Measurements from ENCODE around the gene PNMA8C. TPM values are rescaled to one million over a fixed set of nuclear protein-coding genes. Genes with fewer than 3 reads are reported as not detected.

The PNMA8C gene
- total and polyA plus RNA-seq, 7 donors, result 0.01 TPM; not detected in 6

GRCh38 chr19:46383846-46384245, 44.9 kb downstream of the PNMA8C start:
- H3K4me3 ChIP-seq, result no peak overlapping the region
- ATAC-seq (peak in 1 of 4 donors; percentile 10), DNase-seq (no peak)
- no peak overlapping the region for H3K27ac ChIP-seq
- peaks cover 6 to 69% of the 10 kb centered on the region in 2 donors for H3K36me3 ChIP-seq (ENCODE audit: insufficient read depth in 1 of 2, low read depth in 1 of 2)
- 79 to 83% (median 82%) methylated on average over 7 of the region's 7 CpGs for WGBS, 3 donors
- H3K27me3 ChIP-seq (ENCODE audit: insufficient read depth in 3 of 3, low read length in 2 of 3), result no peaks in the 10 kb centered on the region
- H3K9me3 ChIP-seq, result no peaks in the 10 kb centered on the region
- intact Hi-C loops (cut with DNase I), result no loop called here
- peaks cover 13% of the 10 kb centered on the region for H3K4me1 ChIP-seq
- no peak for TF ChIP-seq CTCF (IDR thresholded peaks at IDR 0.05)

GRCh38 chr19:46383171-46383815, 45.4 kb downstream of the PNMA8C start:
- peaks cover 3 to 63% of the 10 kb centered on the region in 2 donors for H3K36me3 ChIP-seq (ENCODE audit: insufficient read depth in 1 of 2, low read depth in 1 of 2)
- ATAC-seq, result no peak
- intact Hi-C loops (cut with DNase I), result no loop called here
- no peaks in the 10 kb centered on the region for H3K9me3 ChIP-seq
- H3K4me1 ChIP-seq, result peaks cover 19% of the 10 kb centered on the region
- TF ChIP-seq CTCF (IDR thresholded peaks at IDR 0.05), result no peak
- WGBS, 3 donors, result 85 to 91% (median 89%) methylated on average over 22 to 23 of the region's 23 CpGs
- DNase-seq, result no peak
- H3K27ac ChIP-seq, result no peak overlapping the region
- no peaks in the 10 kb centered on the region for H3K27me3 ChIP-seq (ENCODE audit: insufficient read depth in 3 of 3, low read length in 2 of 3)
- no peak overlapping the region for H3K4me3 ChIP-seq

DNA sequence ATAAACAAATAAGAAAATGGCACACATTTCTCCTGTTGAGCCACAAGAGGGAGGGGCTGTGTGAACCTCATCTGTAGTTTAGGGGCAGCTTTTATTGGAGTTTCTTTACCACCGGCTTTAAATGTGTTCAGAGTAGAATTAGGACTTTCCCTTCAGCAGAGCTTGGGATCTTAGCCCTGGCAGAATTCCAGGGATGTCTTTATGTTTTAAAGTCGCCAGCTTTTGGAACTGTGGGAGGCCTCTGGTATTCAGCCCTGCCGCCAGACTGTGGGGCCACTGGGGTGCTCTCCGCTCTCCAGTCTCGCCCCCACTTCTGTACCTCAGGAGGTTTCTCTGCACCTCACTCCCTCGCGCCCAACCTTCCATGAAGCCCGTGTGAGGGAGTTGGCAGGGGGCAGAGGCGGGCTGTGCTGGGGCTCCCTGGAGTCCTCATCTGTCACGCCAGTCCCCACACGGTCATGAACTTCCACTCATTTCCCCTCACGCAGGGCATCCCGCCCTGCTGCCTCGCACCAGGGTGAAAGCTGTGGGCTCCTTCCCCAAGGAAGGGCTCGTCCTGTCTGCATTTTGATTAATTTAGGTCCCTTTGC, 46.9 kb downstream of the PNMA8C start:
- no peaks in the 10 kb centered on the region for H3K27me3 ChIP-seq (ENCODE audit: insufficient read depth in 3 of 3, low read length in 2 of 3)
- peaks cover 3 to 58% of the 10 kb centered on the region in 2 donors for H3K36me3 ChIP-seq (ENCODE audit: insufficient read depth in 1 of 2, low read depth in 1 of 2)
- H3K4me1 ChIP-seq, result peaks cover 29% of the 10 kb centered on the region
- H3K4me3 ChIP-seq, result no peak overlapping the region
- no peak for TF ChIP-seq CTCF (IDR thresholded peaks at IDR 0.05)
- no peak for DNase-seq
- H3K9me3 ChIP-seq, result no peaks in the 10 kb centered on the region
- no peak overlapping the region for H3K27ac ChIP-seq
- 86 to 90% (median 87%) methylated on average over 15 of the region's 15 CpGs for WGBS, 3 donors
- ATAC-seq, result no peak
- intact Hi-C loops (cut with DNase I), result no loop called here

DNA sequence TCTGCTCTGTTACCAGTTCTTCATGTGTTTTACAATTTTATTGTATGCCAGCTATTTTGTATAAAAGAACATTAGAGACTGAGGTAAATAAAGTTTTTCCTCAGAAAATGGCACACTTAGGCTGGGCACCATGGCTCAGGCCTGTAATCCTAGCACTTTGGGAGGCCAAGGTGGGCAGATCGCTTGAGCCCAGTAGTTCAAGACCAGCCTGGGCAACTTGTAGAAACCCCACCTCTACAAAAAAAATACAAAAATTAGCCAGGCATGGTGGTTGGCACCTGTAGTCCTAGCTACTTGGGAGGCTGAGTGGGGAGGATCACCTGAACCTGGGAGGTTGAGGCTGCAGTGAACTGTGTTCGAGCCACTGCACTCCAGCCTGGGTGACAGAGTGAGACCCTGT, 47.4 kb downstream of the PNMA8C start:
- Histone ChIP-seq H3K4me3 (no peak overlapping the region), H3K27me3 (ENCODE audit: insufficient read depth in 3 of 3, low read length in 2 of 3) (no peaks in the 10 kb centered on the region), H3K9me3 (no peaks in the 10 kb centered on the region), H3K27ac (no peak overlapping the region), H3K36me3 (ENCODE audit: insufficient read depth in 1 of 2, low read depth in 1 of 2) (peaks cover 3 to 59% of the 10 kb centered on the region in 2 donors), H3K4me1 (peaks cover 29% of the 10 kb centered on the region)
- intact Hi-C loops (cut with DNase I), result no loop called here
- TF ChIP-seq CTCF (IDR thresholded peaks at IDR 0.05), result no peak
- DNase-seq (no peak), ATAC-seq (no peak)
- 93 to 100% (median 99%) methylated on average over 2 of the region's 2 CpGs for WGBS, 3 donors
